BLaER1 (cell line): Measurements from ENCODE around the gene GOPC.
"Not testable (repeated sequence)": the region's sequence is repeated elsewhere in the genome, so short reads cannot be mapped to it uniquely, and the experiment has no call there.

Experiments used
- H3K27ac ChIP-seq: shearing (Covaris generic); formaldehyde crosslinking; 2 replicates; pipeline ENCODE4 v1.8.1; 2022
- H3K27me3 ChIP-seq: shearing (Covaris generic); formaldehyde crosslinking; 2 replicates; pipeline ENCODE4 v1.8.1; 2022
- H3K36me3 ChIP-seq: shearing (Covaris generic); formaldehyde crosslinking; 2 replicates; pipeline ENCODE4 v1.8.1; 2022
- H3K4me1 ChIP-seq: shearing (Covaris generic); formaldehyde crosslinking; 2 replicates; pipeline ENCODE4 v1.8.1; 2022
- H3K4me2 ChIP-seq: shearing (Covaris generic); formaldehyde crosslinking; 2 replicates; pipeline ENCODE4 v1.8.1; 2022
- H3K4me3 ChIP-seq: shearing (Covaris generic); formaldehyde crosslinking; 2 replicates; pipeline ENCODE4 v1.8.1; 2022
- H3K9ac ChIP-seq: shearing (Covaris generic); formaldehyde crosslinking; 2 replicates; pipeline ENCODE4 v1.8.1; 2022
- H3K9me3 ChIP-seq: shearing (Covaris generic); formaldehyde crosslinking; 2 replicates; pipeline ENCODE4 v1.8.1; 2022
- H4K20me1 ChIP-seq: shearing (Covaris generic); formaldehyde crosslinking; 2 replicates; pipeline ENCODE4 v1.8.1; 2022
- Cebpa-rat ChIP-seq: shearing (Covaris generic); IDR thresholded peaks from 2 replicates; pipeline ENCODE4 v1.8.1; 2022

Gene GOPC

GRCh38 chr6:117602151-117602898 is at the start of gene GOPC:
Gene GOPC (minus strand): TSS chr6:117602511. CDS start chr6:117602288, 223 bp downstream.
- H3K9me3 ChIP-seq, result peaks cover 14% of the 10 kb centered on the region
- H3K27me3 ChIP-seq, result no peaks in the 10 kb centered on the region
- H3K4me3 ChIP-seq, result peak within 1 kb of the TSS; percentile 82
- H4K20me1 ChIP-seq, result peaks cover 35% of the 10 kb centered on the region
- H3K27ac ChIP-seq, result peak within 1 kb of the TSS; percentile 85
- H3K4me1 ChIP-seq, result peaks cover 25% of the 10 kb centered on the region
- H3K9ac ChIP-seq, result peak within 1 kb of the TSS; percentile 85
- no peak for TF ChIP-seq Cebpa-rat
- peak within 1 kb of the TSS; percentile 83 for H3K4me2 ChIP-seq
- peaks cover 15% of the 10 kb centered on the region for H3K36me3 ChIP-seq

- not testable (repeated sequence) for H3K27me3 ChIP-seq, H3K9ac ChIP-seq, H3K4me3 ChIP-seq, H3K9me3 ChIP-seq, H3K4me1 ChIP-seq, H4K20me1 ChIP-seq, H3K27ac ChIP-seq, H3K36me3 ChIP-seq, H3K4me2 ChIP-seq
Measured at GRCh38 chr6:117651984-117652383, 49.7 kb upstream of the GOPC start.

- H3K9me3 ChIP-seq, result peaks cover 11% of the 10 kb centered on the region; the same call in 1 of the 2 replicates
- H3K27ac ChIP-seq, result no peak overlapping the region
- H3K4me1 ChIP-seq, result no peaks in the 10 kb centered on the region
- no peaks in the 10 kb centered on the region for H3K27me3 ChIP-seq
- H3K4me2 ChIP-seq, result no peak overlapping the region
- no peak for TF ChIP-seq Cebpa-rat
- no peak overlapping the region for H3K4me3 ChIP-seq
- no peak overlapping the region for H3K9ac ChIP-seq
- H3K36me3 ChIP-seq, result no peaks in the 10 kb centered on the region
- H4K20me1 ChIP-seq, result no peaks in the 10 kb centered on the region
Measured at GRCh38 chr6:117642976-117643375, 40.7 kb upstream of the GOPC start.

- H3K4me2 ChIP-seq, result no peak overlapping the region
- H3K9ac ChIP-seq, result no peak overlapping the region
- H3K9me3 ChIP-seq, result no peaks in the 10 kb centered on the region
- H3K27ac ChIP-seq, result no peak overlapping the region
- H3K27me3 ChIP-seq, result no peaks in the 10 kb centered on the region
- TF ChIP-seq Cebpa-rat, result no peak
- no peak overlapping the region for H3K4me3 ChIP-seq
- no peaks in the 10 kb centered on the region for H3K36me3 ChIP-seq
- no peaks in the 10 kb centered on the region for H3K4me1 ChIP-seq
- no peaks in the 10 kb centered on the region for H4K20me1 ChIP-seq
Measured at GRCh38 chr6:117637770-117638169, 35.5 kb upstream of the GOPC start.

GRCh38 chr6:117629119-117629660 is 26.9 kb upstream of the GOPC start:
- Histone ChIP-seq H3K27ac (no peak overlapping the region), H3K9ac (no peak overlapping the region), H3K4me2 (no peak overlapping the region), H3K36me3 (no peaks in the 10 kb centered on the region), H3K4me1 (no peaks in the 10 kb centered on the region), H3K4me3 (no peak overlapping the region), H3K27me3 (no peaks in the 10 kb centered on the region), H3K9me3 (peaks cover 44% of the 10 kb centered on the region), H4K20me1 (no peaks in the 10 kb centered on the region)
- TF ChIP-seq Cebpa-rat, result no peak

- TF ChIP-seq Cebpa-rat, result no peak
- H3K36me3 ChIP-seq, result no peaks in the 10 kb centered on the region
- H3K27ac ChIP-seq, result no peak overlapping the region
- no peaks in the 10 kb centered on the region for H3K4me1 ChIP-seq
- H3K9me3 ChIP-seq, result peaks cover 59% of the 10 kb centered on the region
- no peak overlapping the region for H3K9ac ChIP-seq
- no peaks in the 10 kb centered on the region for H4K20me1 ChIP-seq
- H3K4me3 ChIP-seq, result no peak overlapping the region
- no peak overlapping the region for H3K4me2 ChIP-seq
- H3K27me3 ChIP-seq, result no peaks in the 10 kb centered on the region
Measured at GRCh38 chr6:117627533-117627932, 25.2 kb upstream of the GOPC start.

- Histone ChIP-seq H4K20me1 (no peaks in the 10 kb centered on the region), H3K4me3 (no peak overlapping the region), H3K36me3 (no peaks in the 10 kb centered on the region), H3K9ac (no peak overlapping the region), H3K27me3 (no peaks in the 10 kb centered on the region), H3K4me1 (no peaks in the 10 kb centered on the region), H3K4me2 (no peak overlapping the region), H3K9me3 (peaks cover 64% of the 10 kb centered on the region), H3K27ac (no peak overlapping the region)
- TF ChIP-seq Cebpa-rat, result no peak
Measured at GRCh38 chr6:117624869-117625481, 22.7 kb upstream of the GOPC start.

- Histone ChIP-seq H3K4me3 (no peak overlapping the region), H3K9ac (no peak overlapping the region), H3K9me3 (peaks cover 20% of the 10 kb centered on the region), H3K27me3 (no peaks in the 10 kb centered on the region), H3K4me1 (peaks cover 4% of the 10 kb centered on the region; the same call in 1 of the 2 replicates), H3K27ac (no peak overlapping the region), H3K4me2 (no peak overlapping the region), H3K36me3 (no peaks in the 10 kb centered on the region), H4K20me1 (no peaks in the 10 kb centered on the region)
- TF ChIP-seq Cebpa-rat, result no peak
Measured at GRCh38 chr6:117619178-117619577, 16.9 kb upstream of the GOPC start.

GRCh38 chr6:117617210-117618035 is 15.1 kb upstream of the GOPC start:
- no peak for TF ChIP-seq Cebpa-rat
- no peak overlapping the region for H3K4me2 ChIP-seq
- no peaks in the 10 kb centered on the region for H3K36me3 ChIP-seq
- no peak overlapping the region for H3K4me3 ChIP-seq
- H3K4me1 ChIP-seq, result peaks cover 10% of the 10 kb centered on the region; the same call in 1 of the 2 replicates
- peaks cover 4% of the 10 kb centered on the region; the same call in 1 of the 2 replicates for H3K9me3 ChIP-seq
- no peak overlapping the region for H3K9ac ChIP-seq
- H3K27ac ChIP-seq, result no peak overlapping the region
- H3K27me3 ChIP-seq, result no peaks in the 10 kb centered on the region
- H4K20me1 ChIP-seq, result no peaks in the 10 kb centered on the region
